HG03342 (cell line): ENCODE measurements around the gene NFATC2IP.
A peak's percentile ranks its signal among the peaks of the same experiment; 100 is the strongest.
"Not testable (repeated sequence)": the region's sequence is repeated elsewhere in the genome, so short reads cannot be mapped to it uniquely, and the experiment has no call there.

Experiments used
- ATAC-seq: cut with Tn5 transposase; IDR thresholded peaks from one replicate; pipeline ENCODE4 v1.9.1; 2021; ENCODE audit warnings: mild to moderate bottlenecking, moderate library complexity; ENCODE audit not compliant: unreplicated experiment

Gene NFATC2IP

GRCh38 chr16:28925386-28926228 lies 25.1 kb upstream of the NFATC2IP start:
- peak; percentile 27 for ATAC-seq

GRCh38 chr16:28926284-28926683 lies 24.5 kb upstream of the NFATC2IP start:
- ATAC-seq, result not testable (repeated sequence)

GRCh38 chr16:28927815-28928214 lies 22.9 kb upstream of the NFATC2IP start:
- no peak for ATAC-seq

- no peak for ATAC-seq
Measured at GRCh38 chr16:28930203-28930602, 20.5 kb upstream of the NFATC2IP start.

GRCh38 chr16:28930652-28931051 lies 20.1 kb upstream of the NFATC2IP start:
- no peak for ATAC-seq

GRCh38 chr16:28931801-28932225 lies 18.9 kb upstream of the NFATC2IP start, which contains the start of gene CD19:
Gene CD19, plus strand, starts transcription at chr16:28931971. Its CDS starts 30 bp downstream, at chr16:28932001.
- no peak for ATAC-seq

GRCh38 chr16:28932339-28933141 lies 18.2 kb upstream of the NFATC2IP start:
- no peak for ATAC-seq

- no peak for ATAC-seq
Measured at GRCh38 chr16:28933171-28933570, 17.6 kb upstream of the NFATC2IP start.

GRCh38 chr16:28935346-28935745 lies 15.4 kb upstream of the NFATC2IP start:
- no peak for ATAC-seq

- ATAC-seq, result peak; percentile 75
Measured at GRCh38 chr16:28935924-28936783, 14.6 kb upstream of the NFATC2IP start.

GRCh38 chr16:28936784-28937155 lies 14.0 kb upstream of the NFATC2IP start:
- no peak for ATAC-seq

- no peak for ATAC-seq
Measured at GRCh38 chr16:28937222-28937876, 13.4 kb upstream of the NFATC2IP start.

GRCh38 chr16:28938721-28939120 lies 12.0 kb upstream of the NFATC2IP start:
- no peak for ATAC-seq

GRCh38 chr16:28939825-28940224 lies 10.9 kb upstream of the NFATC2IP start:
- not testable (repeated sequence) for ATAC-seq

GRCh38 chr16:28943281-28943680 lies 7.5 kb upstream of the NFATC2IP start:
- ATAC-seq, result no peak

GRCh38 chr16:28946681-28947080 lies 4.1 kb upstream of the NFATC2IP start:
- ATAC-seq, result no peak

GRCh38 chr16:28951410-28951943 lies 740 bp downstream of the NFATC2IP start:
- no peak for ATAC-seq

GRCh38 chr16:28958216-28958615 lies 7.5 kb downstream of the NFATC2IP start:
- ATAC-seq, result no peak

- no peak for ATAC-seq
Measured at GRCh38 chr16:28958836-28959235, 8.1 kb downstream of the NFATC2IP start.

GRCh38 chr16:28964072-28964471 lies 13.3 kb downstream of the NFATC2IP start:
- no peak for ATAC-seq
